HepG2 (cell line): ENCODE measurements around the gene NOS2.
"Not testable (repeated sequence)": the region's sequence is repeated elsewhere in the genome, so short reads cannot be mapped to it uniquely, and the experiment has no call there.

Experiments
- HDAC2 ChIP-seq: sonication (generic); formaldehyde crosslinking; IDR thresholded peaks from 2 replicates; pipeline ENCODE4 v1.4.0; 2020; ENCODE audit warnings: missing genetic modification reagents
- HMGXB4 ChIP-seq, 2 experiments: sonication (generic) in 1 of 2; formaldehyde crosslinking in 1 of 2; IDR thresholded peaks; 2 replicates each; pipeline versions ENCODE4 v1.4.0 to v1.6.1; 2018 to 2020; ENCODE audit warnings: missing genetic modification reagents in 2 of 2, borderline replicate concordance in 1 of 2, low read depth in 1 of 2, mild to moderate bottlenecking in 1 of 2, missing biosample characterization in 1 of 2
- HNF4G ChIP-seq, 2 experiments: sonication (generic) in 1 of 2; formaldehyde crosslinking in 1 of 2; IDR thresholded peaks; 2 replicates each; pipeline versions ENCODE4 v1.4.0 to v1.6.1; 2011 to 2020; ENCODE audit warnings: borderline replicate concordance in 2 of 2, low read depth in 2 of 2, mild to moderate bottlenecking in 2 of 2, low read length in 1 of 2, missing genetic modification reagents in 1 of 2, moderate library complexity in 1 of 2
- MYPOP ChIP-seq: sonication (generic); formaldehyde crosslinking; IDR thresholded peaks from 2 replicates; pipeline ENCODE4 v1.8.1; 2023; ENCODE audit warnings: mild to moderate bottlenecking, moderate library complexity, missing genetic modification reagents
- NR1H2 ChIP-seq: sonication (generic); formaldehyde crosslinking; IDR thresholded peaks from 2 replicates; pipeline ENCODE4 v1.8.1; 2022; ENCODE audit warnings: low read depth, missing genetic modification reagents, borderline replicate concordance
- SP1 ChIP-seq, 2 experiments: fragments of 450-650 bp in 1 of 2; sonication (generic) in 1 of 2; formaldehyde crosslinking in 1 of 2; IDR thresholded peaks; 2 replicates each; pipeline versions ENCODE4 v1.4.0 to v1.6.1; 2016 to 2020; ENCODE audit warnings: missing genetic modification reagents in 1 of 2
- XBP1 ChIP-seq: sonication (generic); formaldehyde crosslinking; IDR thresholded peaks from 2 replicates; pipeline ENCODE4 v1.5.0; 2020; ENCODE audit warnings: missing genetic modification reagents
- TF ChIP-seq, protein P1 (sequence below): sonication (generic); formaldehyde crosslinking; IDR thresholded peaks from 2 replicates; pipeline ENCODE4 v1.5.0; 2020; ENCODE audit warnings: mild to moderate bottlenecking, missing genetic modification reagents, moderate library complexity

DNA sequence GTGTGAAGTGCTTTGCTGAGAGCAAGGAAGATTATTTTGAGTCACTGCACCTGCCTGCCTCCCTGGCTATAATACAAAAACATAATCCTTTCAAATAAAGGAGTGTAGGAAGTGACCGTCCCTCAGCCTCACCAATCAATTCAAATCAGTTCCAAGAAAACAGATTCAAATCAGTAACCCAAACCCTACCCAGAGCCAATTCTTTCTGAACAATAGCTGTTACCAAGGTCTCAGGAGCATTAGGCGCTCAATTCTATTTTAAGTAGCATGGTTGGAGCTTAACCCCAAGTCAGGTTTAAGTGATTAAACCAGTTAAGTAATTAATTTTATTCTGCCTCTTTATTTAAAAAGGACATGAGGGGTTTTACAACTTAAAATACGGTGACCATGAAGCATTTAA is 38.3 kb upstream of the NOS2 start:
- TF ChIP-seq, protein P1, sequence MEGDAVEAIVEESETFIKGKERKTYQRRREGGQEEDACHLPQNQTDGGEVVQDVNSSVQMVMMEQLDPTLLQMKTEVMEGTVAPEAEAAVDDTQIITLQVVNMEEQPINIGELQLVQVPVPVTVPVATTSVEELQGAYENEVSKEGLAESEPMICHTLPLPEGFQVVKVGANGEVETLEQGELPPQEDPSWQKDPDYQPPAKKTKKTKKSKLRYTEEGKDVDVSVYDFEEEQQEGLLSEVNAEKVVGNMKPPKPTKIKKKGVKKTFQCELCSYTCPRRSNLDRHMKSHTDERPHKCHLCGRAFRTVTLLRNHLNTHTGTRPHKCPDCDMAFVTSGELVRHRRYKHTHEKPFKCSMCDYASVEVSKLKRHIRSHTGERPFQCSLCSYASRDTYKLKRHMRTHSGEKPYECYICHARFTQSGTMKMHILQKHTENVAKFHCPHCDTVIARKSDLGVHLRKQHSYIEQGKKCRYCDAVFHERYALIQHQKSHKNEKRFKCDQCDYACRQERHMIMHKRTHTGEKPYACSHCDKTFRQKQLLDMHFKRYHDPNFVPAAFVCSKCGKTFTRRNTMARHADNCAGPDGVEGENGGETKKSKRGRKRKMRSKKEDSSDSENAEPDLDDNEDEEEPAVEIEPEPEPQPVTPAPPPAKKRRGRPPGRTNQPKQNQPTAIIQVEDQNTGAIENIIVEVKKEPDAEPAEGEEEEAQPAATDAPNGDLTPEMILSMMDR (CRISPR knock-in tag), result not testable (repeated sequence)
- not testable (repeated sequence) for TF ChIP-seq SP1 (IDR thresholded peaks at IDR 0.05); SP1 (CRISPR knock-in tag; IDR thresholded peaks at IDR 0.05); MYPOP (CRISPR knock-in tag); NR1H2 (CRISPR knock-in tag); HNF4G (IDR thresholded peaks at IDR 0.05; ENCODE audit: borderline replicate concordance, low read depth, low read length); HNF4G (CRISPR knock-in tag; IDR thresholded peaks at IDR 0.05; ENCODE audit: borderline replicate concordance, low read depth); HMGXB4 (CRISPR knock-in tag; IDR thresholded peaks at IDR 0.05; ENCODE audit: borderline replicate concordance in 1 of 2, low read depth in 1 of 2); HDAC2 (CRISPR knock-in tag); XBP1 (CRISPR knock-in tag)
